Measurements from ENCODE around the gene HPN.
A peak's percentile ranks its signal among the peaks of the same experiment; 100 is the strongest.

DNA sequence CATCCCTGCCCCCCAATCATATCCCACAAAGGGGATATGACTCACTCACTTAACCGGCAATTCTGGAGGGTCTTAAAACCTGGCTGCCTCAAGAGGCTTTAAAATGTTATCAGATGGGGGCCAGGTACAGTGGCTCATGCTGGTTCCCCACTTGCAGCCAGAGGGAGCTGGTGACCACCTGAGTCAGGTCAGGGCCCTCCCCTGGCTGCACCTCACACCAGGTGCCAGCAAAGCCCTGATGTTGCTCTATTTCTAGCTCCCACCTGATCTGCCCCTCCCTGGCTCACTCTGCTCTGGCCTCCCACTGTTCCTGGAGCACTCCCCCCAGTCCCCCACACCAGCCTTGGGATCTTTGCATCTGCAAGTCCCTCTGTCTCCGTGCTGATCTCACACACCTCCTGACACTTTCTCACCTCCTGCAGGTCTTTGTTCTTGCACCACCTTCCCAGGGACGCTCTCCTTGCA is 14.2 kb downstream of the HPN start:
- no peak for TF ChIP-seq ZNF302 (tag by site-specific recombination; IDR thresholded peaks at IDR 0.05; ENCODE audit: low read depth)
- TF ChIP-seq ZNF18 (tag by site-specific recombination; IDR thresholded peaks at IDR 0.05), result no peak
- no peak for TF ChIP-seq ZNF404 (tag by site-specific recombination; IDR thresholded peaks at IDR 0.05)
- TF ChIP-seq BCL11B (tag by site-specific recombination; IDR thresholded peaks at IDR 0.05; ENCODE audit: low read depth), result no peak
- TF ChIP-seq CTCF (tag by site-specific recombination; IDR thresholded peaks at IDR 0.05), result peak; percentile 89
- TF ChIP-seq SCRT1 (tag by site-specific recombination; IDR thresholded peaks at IDR 0.05; ENCODE audit: borderline replicate concordance), result no peak
- TF ChIP-seq HOXC10 (CRISPR knock-in tag; IDR thresholded peaks at IDR 0.05), result no peak
- TF ChIP-seq, protein P1, sequence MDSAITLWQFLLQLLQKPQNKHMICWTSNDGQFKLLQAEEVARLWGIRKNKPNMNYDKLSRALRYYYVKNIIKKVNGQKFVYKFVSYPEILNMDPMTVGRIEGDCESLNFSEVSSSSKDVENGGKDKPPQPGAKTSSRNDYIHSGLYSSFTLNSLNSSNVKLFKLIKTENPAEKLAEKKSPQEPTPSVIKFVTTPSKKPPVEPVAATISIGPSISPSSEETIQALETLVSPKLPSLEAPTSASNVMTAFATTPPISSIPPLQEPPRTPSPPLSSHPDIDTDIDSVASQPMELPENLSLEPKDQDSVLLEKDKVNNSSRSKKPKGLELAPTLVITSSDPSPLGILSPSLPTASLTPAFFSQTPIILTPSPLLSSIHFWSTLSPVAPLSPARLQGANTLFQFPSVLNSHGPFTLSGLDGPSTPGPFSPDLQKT (IDR thresholded peaks at IDR 0.05; ENCODE audit: borderline replicate concordance, low read depth, low read length), result no peak
- no peak for TF ChIP-seq YY1 (tag by site-specific recombination; IDR thresholded peaks at IDR 0.05)
- TF ChIP-seq ZNF610 (tag by site-specific recombination; IDR thresholded peaks at IDR 0.05; ENCODE audit: borderline replicate concordance), result no peak
- TF ChIP-seq ZBTB48 (tag by site-specific recombination; IDR thresholded peaks at IDR 0.05), result no peak
- TF ChIP-seq KLF8 (tag by site-specific recombination; IDR thresholded peaks at IDR 0.05), result no peak
